H1 (cell line): ENCODE results near the gene CTNNBL1. TPM values are rescaled to one million over a fixed set of nuclear protein-coding genes. Genes with fewer than 3 reads are reported as not detected.

ENCODE experiments used
- CTCF ChIA-PET: fragments of 300-600 bp; sonication (Branson Sonifier 250); formaldehyde crosslinking; loops from one replicate; lab custom pipeline; 2021; ENCODE audit not compliant: partially characterized antibody; lab: Charles Lee
- POLR2A ChIA-PET: fragments of 300-600 bp; sonication (Branson Sonifier 250); formaldehyde crosslinking; loops from one replicate; lab custom pipeline; 2021; ENCODE audit warnings: inconsistent platforms; ENCODE audit not compliant: partially characterized antibody; lab: Charles Lee
- DNase-seq, 2 experiments: peaks; one replicate each; pipeline versions ENCODE4 v3.0.0 to v3.0.0-alpha.2; 2010 to 2022; ENCODE audit warnings: low spot score in 2 of 2, low read depth in 1 of 2, mixed read lengths in 1 of 2
- FAIRE-seq: peaks from 2 replicates; lab custom pipeline; 2011; peaks lifted over from hg19 to GRCh38; lab: Jason Lieb, UNC
- H2AFZ ChIP-seq: 2 replicates; pipeline ENCODE4 v1.8.1; 2012; ENCODE audit warnings: low read length, inconsistent platforms
- H2AK5ac ChIP-seq: 2 replicates; pipeline ENCODE4 v1.6.1; 2013; ENCODE audit warnings: low read depth, low read length
- H2BK120ac ChIP-seq: replicated peaks from 2 replicates; pipeline ENCODE3; 2013; ENCODE audit warnings: low read depth, low read length, inconsistent platforms
- H2BK12ac ChIP-seq: 2 replicates; pipeline ENCODE4 v1.6.1; 2013; ENCODE audit warnings: low read depth, low read length
- H2BK15ac ChIP-seq: 2 replicates; pipeline ENCODE4 v1.6.1; 2013; ENCODE audit warnings: low read length
- H2BK20ac ChIP-seq: 2 replicates; pipeline ENCODE4 v1.6.1; 2013; ENCODE audit warnings: low read length
- H2BK5ac ChIP-seq: 2 replicates; pipeline ENCODE4 v1.6.1; 2013; ENCODE audit warnings: low read depth, low read length
- H3K14ac ChIP-seq: 2 replicates; pipeline ENCODE4 v1.6.1; 2013; ENCODE audit warnings: inconsistent platforms; ENCODE audit not compliant: insufficient read length
- H3K18ac ChIP-seq: 2 replicates; pipeline ENCODE4 v1.6.1; 2013; ENCODE audit warnings: low read length; ENCODE audit errors: extremely low read depth
- H3K23ac ChIP-seq: 2 replicates; pipeline ENCODE4 v1.6.1; 2013; ENCODE audit warnings: inconsistent platforms; ENCODE audit not compliant: insufficient read length
- H3K23me2 ChIP-seq: 2 replicates; pipeline ENCODE4 v1.6.1; 2013; ENCODE audit warnings: low read depth, low read length
- H3K27ac ChIP-seq: 2 replicates; pipeline ENCODE4 v1.6.1; 2011; ENCODE audit warnings: low read depth, low read length, inconsistent platforms
- H3K27me3 ChIP-seq, 4 experiments: replicated peaks in 1 of 4; 1 replicate in 1 of 4; 2 replicates in 3 of 4; pipeline versions ENCODE4 v1.6.1 to v1.8.1; 2011 to 2013; ENCODE audit warnings: low read length in 3 of 4, mild to moderate bottlenecking in 3 of 4, inconsistent platforms in 2 of 4, mixed read lengths in 2 of 4, moderate library complexity in 1 of 4; ENCODE audit not compliant: control insufficient read depth in 3 of 4, insufficient read depth in 3 of 4; ENCODE audit errors: extremely low read depth in 1 of 4
- H3K36me3 ChIP-seq, 4 experiments: 2 replicates each; pipeline versions ENCODE4 v1.6.1 to v1.8.1; 2011 to 2013; ENCODE audit warnings: mild to moderate bottlenecking in 4 of 4, low read length in 3 of 4, moderate library complexity in 2 of 4, control low read depth in 1 of 4, inconsistent platforms in 1 of 4; ENCODE audit not compliant: insufficient read depth in 4 of 4, control insufficient read depth in 2 of 4
- H3K4ac ChIP-seq: replicated peaks from 2 replicates; pipeline ENCODE3; 2013; ENCODE audit warnings: low read length, low read depth, mixed read lengths, inconsistent platforms; ENCODE audit not compliant: insufficient read length
- H3K4me1 ChIP-seq, 4 experiments: replicated peaks in 1 of 4; 1 replicate in 1 of 4; 2 replicates in 3 of 4; pipeline versions ENCODE4 v1.6.1 to v1.8.1; 2011 to 2013; ENCODE audit warnings: low read length in 3 of 4, inconsistent platforms in 2 of 4, mixed read lengths in 1 of 4; ENCODE audit not compliant: insufficient read depth in 4 of 4, control insufficient read depth in 3 of 4
- H3K4me2 ChIP-seq, 2 experiments: 2 replicates each; pipeline versions ENCODE4 v1.6.1 to v1.8.1; 2011 to 2013; ENCODE audit warnings: low read depth in 2 of 2, low read length in 2 of 2, control low read depth in 1 of 2, inconsistent platforms in 1 of 2, mild to moderate bottlenecking in 1 of 2; ENCODE audit not compliant: insufficient read depth in 1 of 2
- H3K4me3 ChIP-seq, 4 experiments: fragments of 200-600, 300-600 bp in 1 of 4; sonication (generic), shearing (Covaris generic), sonication (Bioruptor Twin) in 1 of 4; 2 replicates each; pipeline versions ENCODE4 v1.5.1 to v1.8.1; 2011 to 2016; ENCODE audit warnings: low read length in 4 of 4, low read depth in 3 of 4, control low read depth in 2 of 4, inconsistent platforms in 2 of 4, mild to moderate bottlenecking in 2 of 4, mixed read lengths in 1 of 4, moderate library complexity in 1 of 4; ENCODE audit not compliant: insufficient read depth in 2 of 4; ENCODE audit errors: extremely low read depth in 1 of 4
- H3K56ac ChIP-seq: replicated peaks from 2 replicates; pipeline ENCODE3; 2013; ENCODE audit warnings: low read depth, mild to moderate bottlenecking, mixed read lengths, low read length, inconsistent platforms; ENCODE audit not compliant: insufficient read length
- H3K79me1 ChIP-seq: 2 replicates; pipeline ENCODE4 v1.6.1; 2013; ENCODE audit warnings: low read depth, low read length, control low read depth
- H3K79me2 ChIP-seq, 2 experiments: 2 replicates each; pipeline versions ENCODE4 v1.6.1 to v1.8.1; 2012 to 2013; ENCODE audit warnings: low read length in 2 of 2, mild to moderate bottlenecking in 2 of 2, inconsistent platforms in 1 of 2; ENCODE audit not compliant: insufficient read depth in 2 of 2, control insufficient read depth in 1 of 2
- H3K9ac ChIP-seq, 4 experiments: replicated peaks in 1 of 4; 1 replicate in 1 of 4; 2 replicates in 3 of 4; pipeline versions ENCODE4 v1.6.1 to v1.8.1; 2011 to 2013; ENCODE audit warnings: low read depth in 3 of 4, low read length in 3 of 4, control low read depth in 2 of 4, mild to moderate bottlenecking in 2 of 4, moderate library complexity in 2 of 4, inconsistent platforms in 1 of 4; ENCODE audit errors: extremely low read depth in 1 of 4
- H3K9me3 ChIP-seq, 2 experiments: 2 replicates each; pipeline versions ENCODE4 v1.6.1 to v1.8.1; 2012 to 2013; ENCODE audit warnings: mild to moderate bottlenecking in 2 of 2, moderate library complexity in 2 of 2, control low read depth in 1 of 2, inconsistent platforms in 1 of 2, low read depth in 1 of 2, low read length in 1 of 2, mixed read lengths in 1 of 2; ENCODE audit not compliant: insufficient read depth in 2 of 2
- H4K20me1 ChIP-seq, 2 experiments: replicated peaks in 1 of 2; 2 replicates each; pipeline versions ENCODE3 to v1.8.1; 2011 to 2013; ENCODE audit warnings: inconsistent platforms in 2 of 2, low read length in 2 of 2, mild to moderate bottlenecking in 1 of 2; ENCODE audit not compliant: insufficient read depth in 2 of 2, control insufficient read depth in 1 of 2
- H4K5ac ChIP-seq: 2 replicates; pipeline ENCODE4 v1.6.1; 2013; ENCODE audit warnings: low read length, low read depth, mixed read lengths, inconsistent platforms; ENCODE audit not compliant: insufficient read length
- H4K8ac ChIP-seq: 2 replicates; pipeline ENCODE4 v1.8.0; 2013; ENCODE audit warnings: mild to moderate bottlenecking, moderate library complexity, low read length, inconsistent platforms; ENCODE audit not compliant: insufficient read depth; ENCODE audit errors: extremely low read depth
- H4K91ac ChIP-seq: replicated peaks from 2 replicates; pipeline ENCODE3; 2013; ENCODE audit warnings: low read length, mixed read lengths, inconsistent platforms; ENCODE audit not compliant: insufficient read length
- CEBPB ChIP-seq: IDR thresholded peaks from 2 replicates; pipeline ENCODE4 v1.6.1; 2012; ENCODE audit warnings: low read depth, low read length
- CHD1 ChIP-seq: IDR thresholded peaks from 2 replicates; pipeline ENCODE4 v1.6.1; 2012; ENCODE audit warnings: low read depth, low read length, improper control_type of control experiment
- CTBP2 ChIP-seq: IDR thresholded peaks from 2 replicates; pipeline ENCODE4 v1.7.0; 2011; ENCODE audit warnings: borderline replicate concordance, mild to moderate bottlenecking, moderate library complexity, mixed read lengths, low read length; ENCODE audit not compliant: insufficient read depth, insufficient read length
- EP300 ChIP-seq, 2 experiments: IDR thresholded peaks; 1 replicate in 1 of 2; 2 replicates in 1 of 2; pipeline ENCODE4 v1.6.1; 2011 to 2012; ENCODE audit warnings: low read depth in 2 of 2, low read length in 2 of 2, mild to moderate bottlenecking in 2 of 2, borderline replicate concordance in 1 of 2, inconsistent platforms in 1 of 2, moderate library complexity in 1 of 2
- FOSL1 ChIP-seq: IDR thresholded peaks from 2 replicates; pipeline ENCODE4 v1.6.1; 2011; ENCODE audit warnings: mild to moderate bottlenecking, low read depth, low read length, moderate library complexity; ENCODE audit not compliant: insufficient read depth
- MAFK ChIP-seq: IDR thresholded peaks from 2 replicates; pipeline ENCODE4 v1.6.1; 2012; ENCODE audit warnings: low read depth, mild to moderate bottlenecking, improper control_type of control experiment, low read length
- NANOG ChIP-seq: IDR thresholded peaks from 2 replicates; pipeline ENCODE4 v1.6.1; 2011; ENCODE audit warnings: low read length, low read depth, mild to moderate bottlenecking, inconsistent platforms; ENCODE audit not compliant: insufficient read depth, poor library complexity, severe bottlenecking
- POU5F1 ChIP-seq: IDR thresholded peaks from 2 replicates; pipeline ENCODE4 v1.6.1; 2011; ENCODE audit warnings: low read depth, mild to moderate bottlenecking, low read length, moderate library complexity
- RAD21 ChIP-seq, 2 experiments: IDR thresholded peaks in 1 of 2; conservative IDR thresholded peaks in 1 of 2; 2 replicates each; pipeline ENCODE4 v1.6.1; 2011; ENCODE audit warnings: low read depth in 2 of 2, low read length in 2 of 2, improper control_type of control experiment in 1 of 2, inconsistent platforms in 1 of 2, mild to moderate bottlenecking in 1 of 2, moderate library complexity in 1 of 2
- RBBP5 ChIP-seq: IDR thresholded peaks from 2 replicates; pipeline ENCODE4 v1.7.1; 2012; ENCODE audit warnings: low read depth, mild to moderate bottlenecking, inconsistent platforms, low read length, moderate library complexity, borderline replicate concordance
- RNF2 ChIP-seq: fragments of 200-900, 300-1000 bp; sonication (generic); IDR thresholded peaks from 2 replicates; pipeline ENCODE4 v1.7.1; 2016; ENCODE audit warnings: borderline replicate concordance, low read depth, mild to moderate bottlenecking, antibody characterized with exemption, low read length; ENCODE audit not compliant: poor library complexity, severe bottlenecking; ENCODE audit errors: missing control alignments
- SP1 ChIP-seq: IDR thresholded peaks from 2 replicates; pipeline ENCODE4 v1.6.1; 2011; ENCODE audit warnings: low read depth, low read length
- SP4 ChIP-seq: IDR thresholded peaks from 2 replicates; pipeline ENCODE4 v1.6.1; 2012; ENCODE audit warnings: low read length, inconsistent platforms
- TAF1 ChIP-seq: IDR thresholded peaks from 2 replicates; pipeline ENCODE4 v1.6.1; 2011; ENCODE audit warnings: mild to moderate bottlenecking, low read depth, low read length
- WGBS, 2 experiments: shearing (Covaris generic) in 1 of 2; methylation state at CpG; one replicate each; pipeline versions ENCODE4 v1.1.6 to v1.1.7; 2013 to 2015; ENCODE audit warnings: low lambda C conversion rate in 2 of 2, mixed read lengths in 2 of 2, inconsistent platforms in 1 of 2, low coverage in 1 of 2, missing lambda C conversion rate in 1 of 2; ENCODE audit not compliant: insufficient replicate concordance in 2 of 2, insufficient coverage in 1 of 2, insufficient read length in 1 of 2; ENCODE audit errors: extremely low coverage in 1 of 2, missing lambda C conversion rate in 1 of 2; 5-methylcytosine and 5-hydroxymethylcytosine counted together
- polyA plus RNA-seq, 7 experiments: library from polyadenylated mRNA; depleted of rRNA in 3 of 7; stranded (reverse) in 5 of 7; unstranded in 2 of 7; fragments of >200 nt in 5 of 7; fragments of 200-250 nt in 2 of 7; gene quantifications; 1 replicate in 5 of 7; 2 replicates in 1 of 7; 4 replicates in 1 of 7; pipeline versions ENCODE4 v1.2.1 to v1.2.3, GENCODE V29; 2011 to 2013; ENCODE audit warnings: missing spikeins in 2 of 7, mixed read lengths in 2 of 7
- total RNA-seq: library from RNA; stranded (reverse); fragmentation: NEBNext Ultra II Directional; extraction: Animal tissue kit (Norgen Biotek cat#: 25700); gene quantifications from 2 replicates; pipeline ENCODE4 v1.2.1, GENCODE V29; 2021

The CTNNBL1 gene
- total and polyA plus RNA-seq, 2 of the 8 experiments (the other 6 are each of a cell fraction or from before 2014, with no cell fraction given) = 19.6 to 81.6 TPM

- no peaks in the 10 kb centered on the region for H3K23me2 ChIP-seq
- H4K91ac ChIP-seq = no peak overlapping the region
- no peaks in the 10 kb centered on the region for H3K27me3 ChIP-seq
- no peak overlapping the region for H4K5ac ChIP-seq
- H2BK120ac ChIP-seq = no peak overlapping the region
- WGBS, 2 experiments = 83 to 100% methylated on average over 1 to 4 of the region's 4 CpGs
- H3K9me3 ChIP-seq = no peaks in the 10 kb centered on the region
- no peak overlapping the region for H3K14ac ChIP-seq
- no peak overlapping the region for H3K56ac ChIP-seq
- no peaks in the 10 kb centered on the region for H3K4me1 ChIP-seq
- no peak overlapping the region for H3K18ac ChIP-seq
- H4K20me1 ChIP-seq = no peaks in the 10 kb centered on the region
- no peaks in the 10 kb centered on the region; the same call in 1 of the 2 replicates for H3K79me1 ChIP-seq
- CTCF ChIA-PET = interaction anchor here (0.9 to 2.0 kb wide), 4 partner anchors 12 to 124 kb away, joined by 3 to 7 read pairs (median 4); no protein-coding TSS in a partner anchor
- H3K79me2 ChIP-seq = no peaks in the 10 kb centered on the region
- no peak overlapping the region for H3K4ac ChIP-seq
- H3K4me3 ChIP-seq = no peak overlapping the region
- no peak overlapping the region for H3K9ac ChIP-seq
- no peak overlapping the region for H3K4me2 ChIP-seq
- POLR2A ChIA-PET = no interaction called here
- DNase-seq (no peak), FAIRE-seq (no peak)
- H4K8ac ChIP-seq = no peak overlapping the region
- no peaks in the 10 kb centered on the region for H3K36me3 ChIP-seq
- H2AK5ac ChIP-seq = no peak overlapping the region
- no peak overlapping the region for H3K23ac ChIP-seq
- no peak overlapping the region for H2AFZ ChIP-seq
- no peak overlapping the region for H2BK12ac ChIP-seq
- no peak overlapping the region for H3K27ac ChIP-seq
- H2BK5ac ChIP-seq = no peak overlapping the region
- H2BK15ac ChIP-seq = no peak overlapping the region
- H2BK20ac ChIP-seq = no peak overlapping the region
- TF ChIP-seq POU5F1 (no peak), SP4 (no peak), SP1 (no peak), RBBP5 (no peak), RNF2 (no peak), MAFK (no peak), NANOG (no peak), CTBP2 (no peak), CHD1 (no peak), CEBPB (no peak), FOSL1 (no peak), RAD21 (IDR thresholded peaks at IDR 0.05 in 1 of 2, conservative IDR thresholded peaks at IDR 0.05 in 1 of 2; ENCODE audit: low read depth in 2 of 2, low read length in 2 of 2) (no peak), EP300 (IDR thresholded peaks at IDR 0.05; ENCODE audit: borderline replicate concordance in 1 of 2, low read depth in 2 of 2, low read length in 2 of 2) (no peak), TAF1 (no peak)
Measured at GRCh38 chr20:37688093-37688492, 5.7 kb upstream of the CTNNBL1 start.
